Fibroblast of lung (primary cell): Measurements from ENCODE around the gene ERVW-1. TPM values are rescaled to one million over a fixed set of nuclear protein-coding genes. Genes with fewer than 3 reads are reported as not detected.

Experiments used
- DNase-seq, 2 donors: peaks; one replicate each; pipeline versions ENCODE4 v3.0.0 to v3.0.0-alpha.2; 2010; ENCODE audit warnings: low read depth in 2 of 2
- H2AFZ ChIP-seq: 2 replicates; pipeline ENCODE4 v1.5.1; 2012; ENCODE audit warnings: low read length, control low read depth, inconsistent platforms
- H3K27ac ChIP-seq: 2 replicates; pipeline ENCODE4 v1.5.1; 2011; ENCODE audit warnings: low read length, control low read depth; ENCODE audit not compliant: insufficient read depth
- H3K27me3 ChIP-seq: 2 replicates; pipeline ENCODE4 v1.5.1; 2011; ENCODE audit warnings: mild to moderate bottlenecking, low read length; ENCODE audit not compliant: control insufficient read depth, insufficient read depth
- H3K36me3 ChIP-seq: 2 replicates; pipeline ENCODE4 v1.5.1; 2011; ENCODE audit warnings: low read length; ENCODE audit not compliant: control insufficient read depth, insufficient read depth
- H3K4me1 ChIP-seq: 2 replicates; pipeline ENCODE4 v1.5.1; 2011; ENCODE audit warnings: low read length; ENCODE audit not compliant: control insufficient read depth, insufficient read depth; ENCODE audit errors: extremely low read depth
- H3K4me2 ChIP-seq: 2 replicates; pipeline ENCODE4 v1.5.1; 2011; ENCODE audit warnings: low read length, control low read depth; ENCODE audit not compliant: insufficient read depth; ENCODE audit errors: extremely low read depth
- H3K4me3 ChIP-seq, 4 experiments: fragments of 200-600 bp in 1 of 4; sonication (generic) in 1 of 4; replicated peaks in 1 of 4; 2 replicates each; pipeline ENCODE4 v1.5.1; 2011 to 2016; ENCODE audit warnings: low read length in 4 of 4, low read depth in 3 of 4, mild to moderate bottlenecking in 3 of 4, control low read depth in 2 of 4, inconsistent platforms in 1 of 4, mixed read lengths in 1 of 4; ENCODE audit not compliant: insufficient read depth in 1 of 4; ENCODE audit errors: control extremely low read depth in 1 of 4
- H3K79me2 ChIP-seq: 2 replicates; pipeline ENCODE4 v1.5.1; 2012; ENCODE audit warnings: mild to moderate bottlenecking, low read length, inconsistent platforms; ENCODE audit not compliant: control insufficient read depth, insufficient read depth
- H3K9ac ChIP-seq: 2 replicates; pipeline ENCODE4 v1.5.1; 2011; ENCODE audit warnings: mild to moderate bottlenecking, low read length, control low read depth; ENCODE audit not compliant: insufficient read depth
- H3K9me3 ChIP-seq: 2 replicates; pipeline ENCODE4 v1.5.1; 2012; ENCODE audit warnings: low read depth, low read length; ENCODE audit not compliant: control insufficient read depth, insufficient read depth
- H4K20me1 ChIP-seq: 2 replicates; pipeline ENCODE4 v1.5.1; 2011; ENCODE audit warnings: low read length; ENCODE audit not compliant: control insufficient read depth, insufficient read depth; ENCODE audit errors: extremely low read depth
- EZH2 ChIP-seq: IDR thresholded peaks from 2 replicates; pipeline ENCODE4 v1.5.1; 2012; ENCODE audit warnings: low read length, control low read depth, mild to moderate bottlenecking; ENCODE audit errors: missing control alignments
- polyA plus RNA-seq, 2 donors: library from polyadenylated mRNA; depleted of rRNA in 1 of 2; stranded (reverse) in 1 of 2; unstranded in 1 of 2; fragments of >200 nt; gene quantifications; 2 replicates each; pipeline ENCODE4 v1.2.1, GENCODE V29; 2011 to 2012; ENCODE audit warnings: missing spikeins in 1 of 2
- total RNA-seq: library from RNA; depleted of rRNA; stranded (reverse); fragments of >200 nt; gene quantifications from 2 replicates; pipeline ENCODE4 v1.2.1, GENCODE V29; 2014
- TF ChIP-seq, protein P1 (sequence below), 2 donors: IDR thresholded peaks in 1 of 2; conservative IDR thresholded peaks in 1 of 2; 1 replicate in 1 of 2; 2 replicates in 1 of 2; pipeline ENCODE4 v1.5.1; 2011 to 2012; ENCODE audit warnings: low read length in 2 of 2, control low read depth in 1 of 2, inconsistent platforms in 1 of 2, low read depth in 1 of 2, mild to moderate bottlenecking in 1 of 2

ERVW-1 gene
- total and polyA plus RNA-seq, 2 donors (not counting 1 experiment from before 2014, with no cell fraction given), result not detected

GRCh38 chr7:92517631-92518030 is 39.9 kb upstream of the ERVW-1 start:
- Histone ChIP-seq H3K79me2 (no peaks in the 10 kb centered on the region), H3K9ac (no peak overlapping the region), H2AFZ (no peak overlapping the region), H3K36me3 (no peaks in the 10 kb centered on the region), H3K27me3 (no peaks in the 10 kb centered on the region), H3K4me3 (no peak overlapping the region), H3K27ac (no peak overlapping the region), H3K4me2 (no peak overlapping the region), H3K9me3 (no peaks in the 10 kb centered on the region), H4K20me1 (no peaks in the 10 kb centered on the region), H3K4me1 (no peaks in the 10 kb centered on the region)
- no peak for TF ChIP-seq EZH2
- TF ChIP-seq, protein P1, sequence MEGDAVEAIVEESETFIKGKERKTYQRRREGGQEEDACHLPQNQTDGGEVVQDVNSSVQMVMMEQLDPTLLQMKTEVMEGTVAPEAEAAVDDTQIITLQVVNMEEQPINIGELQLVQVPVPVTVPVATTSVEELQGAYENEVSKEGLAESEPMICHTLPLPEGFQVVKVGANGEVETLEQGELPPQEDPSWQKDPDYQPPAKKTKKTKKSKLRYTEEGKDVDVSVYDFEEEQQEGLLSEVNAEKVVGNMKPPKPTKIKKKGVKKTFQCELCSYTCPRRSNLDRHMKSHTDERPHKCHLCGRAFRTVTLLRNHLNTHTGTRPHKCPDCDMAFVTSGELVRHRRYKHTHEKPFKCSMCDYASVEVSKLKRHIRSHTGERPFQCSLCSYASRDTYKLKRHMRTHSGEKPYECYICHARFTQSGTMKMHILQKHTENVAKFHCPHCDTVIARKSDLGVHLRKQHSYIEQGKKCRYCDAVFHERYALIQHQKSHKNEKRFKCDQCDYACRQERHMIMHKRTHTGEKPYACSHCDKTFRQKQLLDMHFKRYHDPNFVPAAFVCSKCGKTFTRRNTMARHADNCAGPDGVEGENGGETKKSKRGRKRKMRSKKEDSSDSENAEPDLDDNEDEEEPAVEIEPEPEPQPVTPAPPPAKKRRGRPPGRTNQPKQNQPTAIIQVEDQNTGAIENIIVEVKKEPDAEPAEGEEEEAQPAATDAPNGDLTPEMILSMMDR (conservative IDR thresholded peaks at IDR 0.05 in 1 of 2, IDR thresholded peaks at IDR 0.05 in 1 of 2; ENCODE audit: low read depth in 1 of 2, low read length in 2 of 2), result no peak
- DNase-seq, result peak; percentile 3 to 5

GRCh38 chr7:92513167-92513902 is 35.6 kb upstream of the ERVW-1 start:
- no peak overlapping the region for H3K9ac ChIP-seq
- H3K4me1 ChIP-seq, result no peaks in the 10 kb centered on the region
- no peaks in the 10 kb centered on the region for H3K27me3 ChIP-seq
- no peaks in the 10 kb centered on the region for H3K36me3 ChIP-seq
- TF ChIP-seq EZH2, result no peak
- TF ChIP-seq, protein P1 (conservative IDR thresholded peaks at IDR 0.05 in 1 of 2, IDR thresholded peaks at IDR 0.05 in 1 of 2; ENCODE audit: low read depth in 1 of 2, low read length in 2 of 2), result no peak
- no peak overlapping the region for H3K4me3 ChIP-seq
- no peak for DNase-seq
- H3K4me2 ChIP-seq, result no peak overlapping the region
- H3K79me2 ChIP-seq, result no peaks in the 10 kb centered on the region
- no peaks in the 10 kb centered on the region for H4K20me1 ChIP-seq
- H3K9me3 ChIP-seq, result no peaks in the 10 kb centered on the region
- H3K27ac ChIP-seq, result no peak overlapping the region
- H2AFZ ChIP-seq, result no peak overlapping the region

- TF ChIP-seq, protein P1 (conservative IDR thresholded peaks at IDR 0.05 in 1 of 2, IDR thresholded peaks at IDR 0.05 in 1 of 2; ENCODE audit: low read depth in 1 of 2, low read length in 2 of 2), result no peak
- no peak for TF ChIP-seq EZH2
- Histone ChIP-seq H3K27ac (no peak overlapping the region), H3K4me2 (no peak overlapping the region), H3K4me3 (no peak overlapping the region), H3K36me3 (peaks cover 2% of the 10 kb centered on the region), H2AFZ (no peak overlapping the region), H4K20me1 (no peaks in the 10 kb centered on the region), H3K79me2 (no peaks in the 10 kb centered on the region), H3K9me3 (no peaks in the 10 kb centered on the region), H3K4me1 (no peaks in the 10 kb centered on the region), H3K9ac (no peak overlapping the region), H3K27me3 (no peaks in the 10 kb centered on the region)
- no peak for DNase-seq
Measured at GRCh38 chr7:92508946-92509345, 31.2 kb upstream of the ERVW-1 start.
